Lower lobe of right lung (tissue), 2 donors: ENCODE results near the gene WASF2. TPM values are rescaled to one million over a fixed set of nuclear protein-coding genes. Genes with fewer than 3 reads are reported as not detected.
"Not testable (repeated sequence)": the region's sequence is repeated elsewhere in the genome, so short reads cannot be mapped to it uniquely, and the experiment has no call there.

Experiments used
- ATAC-seq, 2 donors: fragments of 200-7000 bp; cut with Tn5 transposase; one replicate each; pipeline ENCODE4 v1.9.1; 2020 to 2022; ENCODE audit warnings: mild to moderate bottlenecking in 2 of 2, moderate library complexity in 2 of 2
- DNase-seq: peaks from one replicate; pipeline ENCODE4 v3.0.0-alpha.2; 2020
- H3K27ac ChIP-seq: fragments of 200-600 bp; one replicate; pipeline ENCODE4 v1.8.0; 2022
- H3K27me3 ChIP-seq: fragments of 200-600 bp; one replicate; pipeline ENCODE4 v1.8.0; 2022; ENCODE audit warnings: low read depth
- H3K36me3 ChIP-seq: fragments of 200-600 bp; one replicate; pipeline ENCODE4 v1.8.0; 2022; ENCODE audit warnings: mild to moderate bottlenecking
- H3K4me1 ChIP-seq: fragments of 200-600 bp; one replicate; pipeline ENCODE4 v1.8.0; 2022
- H3K4me3 ChIP-seq: fragments of 200-600 bp; one replicate; pipeline ENCODE4 v1.8.0; 2022; ENCODE audit warnings: mild to moderate bottlenecking
- H3K9me3 ChIP-seq: fragments of 200-600 bp; one replicate; pipeline ENCODE4 v1.8.0; 2022
- intact Hi-C: fragments of 100-400 bp; cut with DNase I; formaldehyde crosslinking; loops from one replicate; pipeline ENCODE4 v1.11.0; 2022
- total RNA-seq: library from RNA; stranded (reverse); fragmentation: NEBNext Ultra II Directional; extraction: Animal tissue kit (Norgen Biotek cat#: 25700); gene quantifications from one replicate; pipeline ENCODE4 v1.2.1, GENCODE V29; 2021
- TF ChIP-seq, protein P1 (sequence below): fragments of 200-600 bp; IDR thresholded peaks from one replicate; pipeline ENCODE4 v1.8.0; 2022; ENCODE audit warnings: antibody characterized with exemption, mild to moderate bottlenecking
- donor health status: DM: no; HTN: yes; CAD: no; lungs with severe emphysema.

WASF2 gene
- total RNA-seq, 1 donor from 2014 or later, result 159 TPM

- intact Hi-C loops, result no loop called here
- TF ChIP-seq, protein P1, sequence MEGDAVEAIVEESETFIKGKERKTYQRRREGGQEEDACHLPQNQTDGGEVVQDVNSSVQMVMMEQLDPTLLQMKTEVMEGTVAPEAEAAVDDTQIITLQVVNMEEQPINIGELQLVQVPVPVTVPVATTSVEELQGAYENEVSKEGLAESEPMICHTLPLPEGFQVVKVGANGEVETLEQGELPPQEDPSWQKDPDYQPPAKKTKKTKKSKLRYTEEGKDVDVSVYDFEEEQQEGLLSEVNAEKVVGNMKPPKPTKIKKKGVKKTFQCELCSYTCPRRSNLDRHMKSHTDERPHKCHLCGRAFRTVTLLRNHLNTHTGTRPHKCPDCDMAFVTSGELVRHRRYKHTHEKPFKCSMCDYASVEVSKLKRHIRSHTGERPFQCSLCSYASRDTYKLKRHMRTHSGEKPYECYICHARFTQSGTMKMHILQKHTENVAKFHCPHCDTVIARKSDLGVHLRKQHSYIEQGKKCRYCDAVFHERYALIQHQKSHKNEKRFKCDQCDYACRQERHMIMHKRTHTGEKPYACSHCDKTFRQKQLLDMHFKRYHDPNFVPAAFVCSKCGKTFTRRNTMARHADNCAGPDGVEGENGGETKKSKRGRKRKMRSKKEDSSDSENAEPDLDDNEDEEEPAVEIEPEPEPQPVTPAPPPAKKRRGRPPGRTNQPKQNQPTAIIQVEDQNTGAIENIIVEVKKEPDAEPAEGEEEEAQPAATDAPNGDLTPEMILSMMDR, result no peak
- Histone ChIP-seq H3K27me3 (no peaks in the 10 kb centered on the region), H3K36me3 (no peaks in the 10 kb centered on the region), H3K4me1 (peaks cover 22% of the 10 kb centered on the region), H3K4me3 (no peak overlapping the region), H3K27ac (peak overlapping the region; percentile 87), H3K9me3 (no peaks in the 10 kb centered on the region)
- DNase-seq, result peak; percentile 56
- ATAC-seq, result peak; percentile 79 to 83
Measured at GRCh38 chr1:27504588-27505419, 14.8 kb upstream of the WASF2 start.

DNA sequence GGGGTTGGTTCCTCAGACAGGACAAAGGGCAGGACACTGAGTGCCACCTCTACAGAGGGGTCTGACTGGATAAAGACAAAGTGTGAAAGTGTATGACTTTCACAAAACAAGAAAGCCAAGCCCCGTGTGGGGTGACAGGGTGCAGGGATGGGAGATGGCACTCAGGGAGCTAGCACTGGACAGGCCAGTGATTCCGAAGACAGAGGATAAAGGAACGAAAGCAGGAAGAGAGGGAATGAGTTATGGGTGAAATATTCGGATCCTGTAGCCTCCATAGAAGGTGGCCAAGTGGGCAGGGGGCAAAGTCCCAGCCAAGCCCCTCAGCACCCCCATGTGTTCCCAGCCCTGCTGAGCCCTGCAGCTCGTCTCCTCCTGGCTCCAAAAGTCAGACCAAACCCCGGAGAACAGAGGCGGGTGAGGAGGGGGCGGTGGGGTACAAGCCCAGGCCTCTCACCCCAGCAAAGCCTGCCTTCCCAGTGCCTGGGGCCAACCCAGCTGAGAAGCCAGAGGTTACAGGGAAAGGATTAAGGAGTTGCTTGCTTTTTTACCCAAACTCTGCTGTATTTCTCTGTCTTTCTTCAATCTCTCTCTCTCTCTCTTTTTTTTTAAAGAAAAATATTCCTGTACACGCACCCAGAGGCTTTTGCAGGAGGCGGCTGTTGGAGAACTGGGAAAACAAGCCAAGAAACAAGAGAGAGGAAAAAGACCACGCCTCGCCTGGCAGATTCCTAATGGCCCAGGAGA, 14.0 kb upstream of the WASF2 start:
- peak overlapping the region; percentile 32 for H3K4me3 ChIP-seq
- no peaks in the 10 kb centered on the region for H3K36me3 ChIP-seq
- peak overlapping the region; percentile 87 for H3K27ac ChIP-seq
- intact Hi-C loops, result no loop called here
- H3K9me3 ChIP-seq, result no peaks in the 10 kb centered on the region
- peak; percentile 21 to 23 for ATAC-seq
- H3K27me3 ChIP-seq, result no peaks in the 10 kb centered on the region
- H3K4me1 ChIP-seq, result peaks cover 22% of the 10 kb centered on the region
- TF ChIP-seq, protein P1, result no peak
- DNase-seq, result peak; percentile 8

GRCh38 chr1:27503033-27503432, 13.1 kb upstream of the WASF2 start:
- DNase-seq (peak; percentile 6), ATAC-seq (no peak)
- no peaks in the 10 kb centered on the region for H3K27me3 ChIP-seq
- TF ChIP-seq, protein P1, result no peak
- intact Hi-C loops, result no loop called here
- H3K4me3 ChIP-seq, result no peak overlapping the region
- H3K36me3 ChIP-seq, result no peaks in the 10 kb centered on the region
- H3K4me1 ChIP-seq, result peaks cover 22% of the 10 kb centered on the region
- H3K9me3 ChIP-seq, result no peaks in the 10 kb centered on the region
- no peak overlapping the region for H3K27ac ChIP-seq

GRCh38 chr1:27501159-27501558, 11.2 kb upstream of the WASF2 start:
- H3K27me3 ChIP-seq, H3K4me3 ChIP-seq, H3K36me3 ChIP-seq, DNase-seq, H3K9me3 ChIP-seq, intact Hi-C loops, H3K27ac ChIP-seq, ATAC-seq: not testable (repeated sequence)
- peaks cover 28% of the 10 kb centered on the region for H3K4me1 ChIP-seq

DNA sequence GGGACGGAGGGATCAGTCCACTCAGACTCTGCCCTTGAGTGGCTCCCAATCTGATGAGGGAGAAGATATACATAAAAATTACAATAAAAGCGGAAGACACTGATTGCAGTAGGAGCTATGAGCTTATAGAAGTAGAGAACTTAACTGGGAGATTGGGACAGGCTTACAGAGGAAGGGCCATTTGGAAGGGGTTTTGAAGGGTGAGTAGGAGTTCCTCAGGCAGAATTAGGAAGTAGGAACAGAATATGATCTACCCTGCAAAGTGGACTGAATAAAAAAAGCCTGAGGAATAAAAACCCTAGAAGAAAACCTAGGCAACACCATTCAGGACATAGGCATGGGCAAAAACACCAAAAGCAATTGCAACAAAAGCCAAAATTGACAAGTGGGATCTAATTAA, 9.2 kb upstream of the WASF2 start:
- H3K9me3 ChIP-seq, result no peaks in the 10 kb centered on the region
- DNase-seq, result no peak
- H3K36me3 ChIP-seq, result no peaks in the 10 kb centered on the region
- intact Hi-C loops, result no loop called here
- H3K27ac ChIP-seq, result no peak overlapping the region
- H3K4me3 ChIP-seq, result no peak overlapping the region
- H3K27me3 ChIP-seq, result no peaks in the 10 kb centered on the region
- H3K4me1 ChIP-seq, result peaks cover 14% of the 10 kb centered on the region
- ATAC-seq, result no peak
- TF ChIP-seq, protein P1, result no peak
